Measurements from ENCODE around the gene SRPRA. TPM values are rescaled to one million over a fixed set of nuclear protein-coding genes. Genes with fewer than 3 reads are reported as not detected.
A peak's percentile ranks its signal among the peaks of the same experiment; 100 is the strongest.
"Not testable (repeated sequence)": the region's sequence is repeated elsewhere in the genome, so short reads cannot be mapped to it uniquely, and the experiment has no call there.

The SRPRA gene
- total RNA-seq, 5 donors from 2014 or later (not counting 1 experiment from before 2014, with no cell fraction given): 134 to 176 (median 142) TPM

DNA sequence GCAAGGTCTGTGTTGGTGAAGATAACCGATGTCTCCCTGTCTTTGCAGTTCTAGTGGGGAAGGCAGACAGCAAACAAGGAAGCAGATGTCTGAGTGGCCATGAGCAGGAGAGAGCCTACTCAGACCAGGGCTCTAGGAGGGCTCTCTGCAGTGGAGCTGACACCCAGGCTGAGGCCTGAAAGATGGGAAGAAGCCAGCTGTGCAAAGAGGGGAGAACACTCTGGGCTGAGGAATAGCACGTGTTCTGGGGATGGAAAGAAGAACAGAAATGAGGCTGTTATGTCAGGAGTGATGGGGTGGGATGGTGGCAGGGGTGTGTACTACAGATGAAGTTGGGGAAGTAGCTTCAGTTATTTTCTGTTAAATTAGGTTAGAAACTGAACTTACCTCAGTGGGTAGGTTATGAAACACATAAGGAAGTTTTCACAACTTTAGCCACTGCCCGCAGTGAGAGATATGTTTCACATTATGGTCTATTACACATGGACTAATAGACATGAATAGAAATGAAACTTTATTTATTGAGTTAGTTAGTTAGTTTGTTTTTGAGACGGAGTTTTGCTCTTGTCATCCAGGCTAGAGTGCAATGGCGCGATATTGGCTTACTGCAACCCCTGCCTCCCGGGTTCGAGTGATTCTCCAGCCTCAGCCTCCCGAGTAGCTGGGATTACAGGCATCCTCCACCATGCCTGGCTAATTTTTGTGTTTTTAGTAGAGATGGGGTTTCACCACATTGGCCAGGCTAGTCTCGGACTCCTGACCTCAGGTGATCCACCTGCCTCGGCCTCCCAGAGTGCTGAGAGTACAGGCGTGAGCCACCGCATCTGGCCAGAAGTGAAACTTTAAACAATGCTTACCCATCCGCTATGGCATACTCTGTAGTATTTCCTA lies 43.0 kb upstream of the SRPRA start:
- DNase-seq: peak in 1 of 35 experiments; percentile 17
- WGBS (ENCODE audit: insufficient coverage): 97% methylated on average over 8 of the region's 14 CpGs
- H3K27me3 Mint-ChIP-seq: no peaks in the 10 kb centered on the region
- H3K4me1 Mint-ChIP-seq: peaks cover 21 to 36% (median 21%) of the 10 kb centered on the region in 3 donors
- ATAC-seq (replicated peaks in 1 of 4): no peak
- H3K4me3 Mint-ChIP-seq: no peak overlapping the region
- Histone ChIP-seq H3K9me3 (no peaks in the 10 kb centered on the region), H3K27me3 (replicated peaks in 1 of 2; ENCODE audit: control insufficient read depth in 2 of 2, extremely low read depth in 1 of 2, insufficient read depth in 2 of 2, low read length in 1 of 2) (no peaks in the 10 kb centered on the region), H3K36me3 (ENCODE audit: control insufficient read depth in 2 of 2, extremely low read depth in 1 of 2, insufficient read depth in 1 of 2, low read length in 1 of 2) (peaks cover 0 to 40% of the 10 kb centered on the region in 2 donors), H3K4me3 (ENCODE audit: control insufficient read depth in 1 of 2, extremely low read depth in 1 of 2, low read length in 1 of 2) (no peak overlapping the region), H3K27ac (ENCODE audit: low read length) (no peak overlapping the region), H3K4me1 (ENCODE audit: control insufficient read depth in 1 of 2, extremely low read depth in 1 of 2, insufficient read depth in 2 of 2, low read length in 2 of 2) (peaks cover 0 to 11% of the 10 kb centered on the region in 2 experiments)
- peak overlapping the region in 1 of 2 donors; percentile 42 for H3K27ac Mint-ChIP-seq
- ChIA-PET CTCF (interaction anchor here (0.9 to 3.0 kb wide), 5 partner anchors 12 to 169 kb away, joined by 4 to 13 read pairs (median 4); partner anchors contain the start of gene ST3GAL4 (in 1 of the 2)), POLR2A (interaction anchor here in 1 of 2 donors (0.6 kb wide), 1 partner anchor 28 kb away, joined by 3 read pairs; no protein-coding TSS in a partner anchor)
- peaks cover 53% of the 10 kb centered on the region for H3K36me3 Mint-ChIP-seq
- peaks cover 0 to 7% (median 4%) of the 10 kb centered on the region in 3 donors for H3K9me3 Mint-ChIP-seq

DNA sequence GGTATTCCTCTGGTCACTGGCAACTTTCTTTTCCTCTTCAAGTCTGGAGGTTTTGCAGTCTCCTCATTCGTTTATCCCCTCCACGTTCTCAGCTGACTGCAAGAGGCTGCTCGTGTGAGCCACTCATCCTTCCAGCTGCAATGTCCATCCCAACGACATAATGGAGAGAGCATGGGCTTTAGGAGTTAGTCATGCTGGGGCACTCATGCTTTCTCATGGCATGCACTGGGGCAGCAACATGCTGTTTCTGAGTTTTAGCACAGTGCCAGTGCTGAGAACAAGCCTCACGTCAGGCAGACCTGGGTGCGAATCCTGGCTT lies 42.3 kb upstream of the SRPRA start:
- H3K27ac Mint-ChIP-seq: peak overlapping the region in 1 of 2 donors; percentile 61
- peaks cover 0 to 44% of the 10 kb centered on the region in 2 donors for H3K36me3 ChIP-seq (ENCODE audit: control insufficient read depth in 2 of 2, extremely low read depth in 1 of 2, insufficient read depth in 1 of 2, low read length in 1 of 2)
- no peak for ATAC-seq (replicated peaks in 1 of 4)

DNA sequence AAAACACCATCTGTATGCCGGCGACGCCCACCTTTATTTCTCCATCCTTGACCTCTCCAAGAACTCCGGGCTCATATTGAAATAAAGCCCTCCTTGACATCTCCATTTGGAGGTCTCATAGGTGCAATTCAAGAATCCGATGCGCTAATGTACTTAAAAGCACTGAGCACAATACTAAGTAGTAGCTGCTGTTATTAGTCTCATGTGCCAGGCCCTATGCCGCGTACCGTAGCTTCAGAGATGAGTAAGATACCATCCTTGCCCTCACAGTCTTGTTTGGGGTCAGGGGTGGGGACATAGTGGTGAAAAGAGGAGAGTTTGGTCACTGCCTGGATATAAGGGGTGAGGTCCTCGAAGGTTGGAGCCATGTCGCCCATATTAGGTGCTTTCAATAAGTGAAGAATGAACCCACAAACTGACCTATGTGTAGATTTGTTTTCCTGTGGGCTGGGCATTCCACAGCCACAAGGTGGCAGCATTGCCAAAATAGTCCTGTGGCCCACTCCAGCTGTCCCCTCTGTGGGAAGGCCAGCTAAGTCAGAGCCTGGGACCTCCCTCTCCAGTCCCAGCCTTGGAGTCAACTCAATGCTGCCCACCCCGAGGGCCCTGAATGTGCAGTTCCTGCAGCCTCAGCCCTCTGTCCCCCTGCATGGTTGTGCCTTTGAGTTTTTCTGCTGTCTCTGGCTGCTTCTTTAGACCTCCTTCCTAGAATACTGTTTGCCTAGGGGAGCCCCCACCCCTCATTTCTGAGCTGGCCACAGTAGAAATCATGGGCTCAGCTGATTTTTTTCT lies 41.7 kb upstream of the SRPRA start:
- Histone ChIP-seq H3K4me3 (ENCODE audit: control insufficient read depth in 1 of 2, extremely low read depth in 1 of 2, low read length in 1 of 2) (no peak overlapping the region), H3K9me3 (no peaks in the 10 kb centered on the region), H3K27ac (ENCODE audit: low read length) (no peak overlapping the region), H3K36me3 (ENCODE audit: control insufficient read depth in 2 of 2, extremely low read depth in 1 of 2, insufficient read depth in 1 of 2, low read length in 1 of 2) (peaks cover 0 to 44% of the 10 kb centered on the region in 2 donors), H3K27me3 (replicated peaks in 1 of 2; ENCODE audit: control insufficient read depth in 2 of 2, extremely low read depth in 1 of 2, insufficient read depth in 2 of 2, low read length in 1 of 2) (no peaks in the 10 kb centered on the region), H3K4me1 (ENCODE audit: control insufficient read depth in 1 of 2, extremely low read depth in 1 of 2, insufficient read depth in 2 of 2, low read length in 2 of 2) (peaks cover 0 to 24% of the 10 kb centered on the region in 2 experiments)
- peaks cover 26 to 39% (median 28%) of the 10 kb centered on the region in 3 donors for H3K4me1 Mint-ChIP-seq
- H3K9me3 Mint-ChIP-seq: no peaks in the 10 kb centered on the region
- ATAC-seq (replicated peaks in 1 of 4): peak; percentile 71 to 79 (median 77)
- no peak overlapping the region for H3K4me3 Mint-ChIP-seq
- ChIA-PET CTCF (interaction anchor here (0.6 to 3.0 kb wide), 8 partner anchors 7 to 170 kb away, joined by 3 to 13 read pairs (median 4); no protein-coding TSS in a partner anchor), POLR2A (interaction anchor here in 1 of 2 donors (0.6 kb wide), 1 partner anchor 27 kb away, joined by 3 read pairs; no protein-coding TSS in a partner anchor)
- 87% methylated on average over 10 of the region's 12 CpGs for WGBS (ENCODE audit: insufficient coverage)
- H3K27ac Mint-ChIP-seq: peak overlapping the region; percentile 16 to 61
- peak in 27 of 35 experiments; percentile 19 to 71 (median 38) for DNase-seq
- H3K27me3 Mint-ChIP-seq: no peaks in the 10 kb centered on the region
- H3K36me3 Mint-ChIP-seq: peaks cover 47% of the 10 kb centered on the region

More for the DNA sequence above, 42.3 kb upstream of the SRPRA start:
- CTCF ChIA-PET: interaction anchor here (0.6 to 3.0 kb wide), 6 partner anchors 8 to 170 kb away, joined by 3 to 13 read pairs (median 6); no protein-coding TSS in a partner anchor
- Histone ChIP-seq H3K9me3 (no peaks in the 10 kb centered on the region), H3K4me1 (ENCODE audit: control insufficient read depth in 1 of 2, extremely low read depth in 1 of 2, insufficient read depth in 2 of 2, low read length in 2 of 2) (peaks cover 0 to 18% of the 10 kb centered on the region in 2 experiments), H3K4me3 (ENCODE audit: control insufficient read depth in 1 of 2, extremely low read depth in 1 of 2, low read length in 1 of 2) (no peak overlapping the region), H3K27ac (ENCODE audit: low read length) (no peak overlapping the region), H3K27me3 (replicated peaks in 1 of 2; ENCODE audit: control insufficient read depth in 2 of 2, extremely low read depth in 1 of 2, insufficient read depth in 2 of 2, low read length in 1 of 2) (no peaks in the 10 kb centered on the region)
- no peaks in the 10 kb centered on the region for H3K27me3 Mint-ChIP-seq
- no peak for DNase-seq
- WGBS (ENCODE audit: insufficient coverage): 86% methylated on average over 4 of the region's 6 CpGs
- peaks cover 21 to 34% (median 23%) of the 10 kb centered on the region in 3 donors for H3K4me1 Mint-ChIP-seq
- no peak overlapping the region for H3K4me3 Mint-ChIP-seq
- POLR2A ChIA-PET: interaction anchor here in 1 of 2 donors (0.6 kb wide), 1 partner anchor 28 kb away, joined by 3 read pairs; no protein-coding TSS in a partner anchor
- H3K36me3 Mint-ChIP-seq: peaks cover 48% of the 10 kb centered on the region
- peaks cover 0 to 2% (median under 1%) of the 10 kb centered on the region in 3 donors for H3K9me3 Mint-ChIP-seq

DNA sequence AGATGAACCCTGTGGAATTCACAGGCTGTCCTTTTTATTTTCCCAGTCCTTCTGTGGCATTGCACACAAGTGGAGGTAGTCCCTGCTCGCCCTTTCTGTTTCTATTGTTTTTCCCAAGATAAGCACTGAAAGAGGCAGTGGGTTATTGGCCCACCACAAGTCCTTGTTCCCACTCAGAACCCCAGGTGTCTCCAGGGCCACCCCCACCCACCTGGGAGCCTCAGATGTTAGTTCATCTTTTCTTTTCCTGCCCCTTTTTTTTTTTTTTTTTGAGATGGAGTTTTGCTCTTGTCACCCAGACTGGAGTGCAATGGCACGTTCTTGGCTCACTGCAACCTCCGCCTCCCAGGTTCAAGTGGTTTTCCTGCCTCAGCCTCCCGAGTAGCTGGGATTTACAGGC lies 40.1 kb upstream of the SRPRA start:
- H3K27me3 Mint-ChIP-seq; H3K27me3 ChIP-seq (replicated peaks in 1 of 2; ENCODE audit: control insufficient read depth in 2 of 2, extremely low read depth in 1 of 2, insufficient read depth in 2 of 2, low read length in 1 of 2); H3K9me3 Mint-ChIP-seq; H3K27ac ChIP-seq (ENCODE audit: low read length); ATAC-seq (replicated peaks in 1 of 4); H3K4me3 ChIP-seq (ENCODE audit: control insufficient read depth in 1 of 2, extremely low read depth in 1 of 2, low read length in 1 of 2); POLR2A ChIA-PET; DNase-seq; H3K27ac Mint-ChIP-seq; H3K4me3 Mint-ChIP-seq; H3K9me3 ChIP-seq: not testable (repeated sequence)
- Histone ChIP-seq H3K36me3 (ENCODE audit: control insufficient read depth in 2 of 2, extremely low read depth in 1 of 2, insufficient read depth in 1 of 2, low read length in 1 of 2) (peaks cover 0 to 35% of the 10 kb centered on the region in 2 donors), H3K4me1 (ENCODE audit: control insufficient read depth in 1 of 2, extremely low read depth in 1 of 2, insufficient read depth in 2 of 2, low read length in 2 of 2) (peaks cover 7 to 36% of the 10 kb centered on the region in 2 experiments)
- WGBS (ENCODE audit: insufficient coverage): 95% methylated on average over 2 of the region's 4 CpGs
- Mint-ChIP-seq H3K4me1 (peaks cover 34 to 44% (median 42%) of the 10 kb centered on the region in 3 donors), H3K36me3 (peaks cover 38% of the 10 kb centered on the region)
- CTCF ChIA-PET: interaction anchor here in 1 of 2 donors (1.7 kb wide), 1 partner anchor 9 kb away, joined by 3 read pairs; no protein-coding TSS in a partner anchor

DNA sequence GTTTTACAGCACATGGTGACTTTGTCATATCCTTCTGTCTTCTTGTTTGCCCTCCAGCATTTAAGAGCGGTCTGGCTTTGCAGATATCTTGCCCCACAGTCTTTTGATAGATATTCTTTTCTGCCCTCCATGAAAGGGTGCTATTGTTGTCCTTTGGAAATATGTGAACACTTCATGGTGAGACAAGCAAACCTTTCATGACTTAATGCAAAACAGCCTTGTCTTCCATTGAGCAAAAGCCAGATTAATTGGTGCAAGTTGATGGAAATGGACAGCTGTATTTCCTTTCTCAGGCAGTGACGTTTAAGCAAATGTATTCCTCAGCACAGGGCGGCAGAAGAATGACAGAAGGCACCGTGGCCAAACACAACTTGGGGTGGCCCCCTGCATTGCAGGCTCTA lies 39.6 kb upstream of the SRPRA start:
- peaks cover 35% of the 10 kb centered on the region for H3K36me3 Mint-ChIP-seq
- peaks cover 10 to 40% of the 10 kb centered on the region in 2 experiments for H3K4me1 ChIP-seq (ENCODE audit: control insufficient read depth in 1 of 2, extremely low read depth in 1 of 2, insufficient read depth in 2 of 2, low read length in 2 of 2)
- CTCF ChIA-PET: no interaction called here

More for the DNA sequence above, 39.6 kb upstream of the SRPRA start:
- Histone ChIP-seq H3K27ac (ENCODE audit: low read length) (no peak overlapping the region), H3K9me3 (no peaks in the 10 kb centered on the region), H3K27me3 (replicated peaks in 1 of 2; ENCODE audit: control insufficient read depth in 2 of 2, extremely low read depth in 1 of 2, insufficient read depth in 2 of 2, low read length in 1 of 2) (no peaks in the 10 kb centered on the region), H3K4me3 (ENCODE audit: control insufficient read depth in 1 of 2, extremely low read depth in 1 of 2, low read length in 1 of 2) (no peak overlapping the region), H3K36me3 (ENCODE audit: control insufficient read depth in 2 of 2, extremely low read depth in 1 of 2, insufficient read depth in 1 of 2, low read length in 1 of 2) (peaks cover 0 to 35% of the 10 kb centered on the region in 2 donors)
- no peak overlapping the region for H3K4me3 Mint-ChIP-seq
- no peaks in the 10 kb centered on the region for H3K9me3 Mint-ChIP-seq
- DNase-seq (no peak), ATAC-seq (replicated peaks in 1 of 4) (no peak)
- 80% methylated on average over 1 of the region's 4 CpGs for WGBS (ENCODE audit: insufficient coverage)
- no peak overlapping the region for H3K27ac Mint-ChIP-seq
- H3K4me1 Mint-ChIP-seq: peaks cover 38 to 48% (median 42%) of the 10 kb centered on the region in 3 donors
- H3K27me3 Mint-ChIP-seq: no peaks in the 10 kb centered on the region
- POLR2A ChIA-PET: interaction anchor here (0.5 to 0.6 kb wide), 2 partner anchors 51 to 269 kb away, joined by 6 read pairs; no protein-coding TSS in a partner anchor

All from T-cell (primary cell).